Measurements from ENCODE around the gene RABGAP1L. TPM values are rescaled to one million over a fixed set of nuclear protein-coding genes. Genes with fewer than 3 reads are reported as not detected.

RABGAP1L gene
- total and polyA plus RNA-seq, 10 of the 15 experiments (the other 5 are each of a cell fraction or from before 2014, with no cell fraction given), result 5.8 to 194 (median 113) TPM

DNA sequence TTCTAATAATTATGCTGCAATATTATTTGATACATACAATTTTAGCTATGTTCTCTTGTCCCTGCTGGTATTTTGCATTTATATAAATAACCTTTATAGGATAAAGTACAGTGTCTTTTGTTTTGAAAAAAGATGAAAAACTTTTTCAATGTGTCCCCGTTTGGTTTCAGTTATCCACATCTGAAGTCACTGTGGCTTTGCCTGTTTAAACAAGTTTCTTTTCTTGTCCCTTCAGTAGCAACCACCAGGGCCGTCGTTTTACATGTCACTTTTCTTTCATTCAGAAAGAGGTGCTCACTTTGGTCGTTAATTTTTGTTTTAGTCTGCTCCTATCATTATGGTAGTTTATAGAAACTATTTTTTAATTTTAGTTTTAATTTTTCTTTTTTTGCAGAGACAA, 41.4 kb downstream of the RABGAP1L start (continued):
- TF ChIP-seq PML (IDR thresholded peaks at IDR 0.05; ENCODE audit: low read length) (no peak), TARDBP (IDR thresholded peaks at IDR 0.05; ENCODE audit: borderline replicate concordance) (no peak)

DNA sequence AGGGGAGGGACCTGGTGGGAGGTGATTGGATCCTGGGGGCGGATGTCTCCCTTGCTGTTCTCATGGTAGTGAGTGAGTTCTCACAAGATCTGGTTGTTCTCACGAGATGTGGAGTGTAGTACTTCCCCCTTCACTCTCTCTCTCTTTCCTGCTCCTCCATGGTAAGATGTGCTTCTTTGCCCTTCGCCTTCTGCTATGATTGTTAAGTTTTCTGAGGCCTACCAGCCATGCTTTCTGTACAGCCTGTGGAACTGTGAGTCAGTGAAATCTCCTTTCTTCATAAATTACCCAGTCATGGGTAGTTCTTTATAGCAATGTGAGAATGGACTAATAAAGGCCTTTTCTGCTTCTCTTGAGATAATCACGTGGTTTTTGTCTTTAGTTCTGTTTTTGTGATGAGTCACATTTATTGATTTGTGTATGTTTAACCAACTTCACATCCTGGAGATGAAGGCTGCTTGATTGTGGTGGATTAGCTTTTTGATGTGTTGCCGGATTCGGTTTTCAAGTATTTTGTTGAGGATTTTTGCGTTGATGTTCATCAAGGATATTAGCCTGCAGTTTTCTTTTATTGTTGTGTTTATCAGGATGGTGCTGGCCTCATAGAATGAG, 45.5 kb downstream of the RABGAP1L start:
- H3K9ac ChIP-seq (ENCODE audit: control insufficient read depth, insufficient read depth, low read length), result peak overlapping the region; percentile 43
- peaks cover 69% of the 10 kb centered on the region for H3K79me2 ChIP-seq (ENCODE audit: control insufficient read depth, insufficient read depth, low read length)
- H3K27me3 ChIP-seq (replicated peaks in 1 of 2; ENCODE audit: control insufficient read depth in 2 of 2, insufficient read depth in 2 of 2, low read length in 1 of 2), result no peaks in the 10 kb centered on the region
- no peak overlapping the region; the same call in 1 of the 2 replicates for H2AFZ ChIP-seq (ENCODE audit: control insufficient read depth, low read depth, low read length)
- intact Hi-C loops (cut with micrococcal nuclease; ENCODE audit: unreplicated experiment) (no loop called here), in situ Hi-C loops (cut with MboI) (loop anchor here (25.0 kb wide), 1 partner anchor 768 kb away; no protein-coding TSS in a partner anchor)
- SMC1A ChIA-PET (ENCODE audit: uncharacterized antibody, unreplicated experiment), result interaction anchor here (1.3 kb wide), 1 partner anchor 13 kb away, joined by 3 read pairs; no protein-coding TSS in a partner anchor
- H4K20me1 ChIP-seq (ENCODE audit: control insufficient read depth, insufficient read depth), result 0 out of 2 replicates have a peak, but pooled peaks cover 7% of the 10 kb centered on the region
- H3K4me2 ChIP-seq (ENCODE audit: control insufficient read depth, insufficient read depth), result peak overlapping the region; percentile 69
- 6% methylated on average over 7 of the region's 7 CpGs for WGBS (ENCODE audit: insufficient coverage, insufficient replicate concordance, low lambda C conversion rate, missing lambda C conversion rate)
- DNase-seq (ENCODE audit: low read depth, low spot score) (no peak), ATAC-seq (peak; percentile 37), FAIRE-seq (no peak)
- CTCF ChIA-PET, result interaction anchor here (1.0 to 1.8 kb wide), 3 partner anchors 13 to 15 kb away, joined by 3 to 7 read pairs (median 4); no protein-coding TSS in a partner anchor
- RAD21 ChIA-PET (ENCODE audit: unreplicated experiment), result no interaction called here
- POLR2A ChIA-PET, result no interaction called here
- peak overlapping the region; percentile 36 for H3K4me3 ChIP-seq
- peaks cover 22% of the 10 kb centered on the region; the same call in 2 of the 3 replicates for H3K9me3 ChIP-seq (replicated peaks; ENCODE audit: control insufficient read depth, insufficient read depth, low read length)
- peak overlapping the region; percentile 69 for H3K27ac ChIP-seq (ENCODE audit: control insufficient read depth, insufficient read depth)
- H3K36me3 ChIP-seq (ENCODE audit: control insufficient read depth in 2 of 2, insufficient read depth in 2 of 2, low read length in 1 of 2), result peaks cover 0 to 8% of the 10 kb centered on the region in 2 experiments; a peak in 1 of 4 replicates
- BruUV-seq (replicated peaks), result TSS peak; percentile 47
- H3K4me1 ChIP-seq (ENCODE audit: control insufficient read depth, insufficient read depth, low read length), result peaks cover 29% of the 10 kb centered on the region
- no peak for TF ChIP-seq RB1 (IDR thresholded peaks at IDR 0.05; ENCODE audit: borderline replicate concordance)
- TF ChIP-seq MTA3 (IDR thresholded peaks at IDR 0.05; ENCODE audit: borderline replicate concordance, low read length), result no peak
- TF ChIP-seq RAD51 (IDR thresholded peaks at IDR 0.05), result no peak
- no peak for TF ChIP-seq ZNF274 (IDR thresholded peaks at IDR 0.05; ENCODE audit: insufficient read depth, insufficient read length)
- TF ChIP-seq STAT1 (conservative IDR thresholded peaks at IDR 0.05), result no peak
- TF ChIP-seq JUNB (IDR thresholded peaks at IDR 0.05), result peak; percentile 60
- TF ChIP-seq, protein P1, sequence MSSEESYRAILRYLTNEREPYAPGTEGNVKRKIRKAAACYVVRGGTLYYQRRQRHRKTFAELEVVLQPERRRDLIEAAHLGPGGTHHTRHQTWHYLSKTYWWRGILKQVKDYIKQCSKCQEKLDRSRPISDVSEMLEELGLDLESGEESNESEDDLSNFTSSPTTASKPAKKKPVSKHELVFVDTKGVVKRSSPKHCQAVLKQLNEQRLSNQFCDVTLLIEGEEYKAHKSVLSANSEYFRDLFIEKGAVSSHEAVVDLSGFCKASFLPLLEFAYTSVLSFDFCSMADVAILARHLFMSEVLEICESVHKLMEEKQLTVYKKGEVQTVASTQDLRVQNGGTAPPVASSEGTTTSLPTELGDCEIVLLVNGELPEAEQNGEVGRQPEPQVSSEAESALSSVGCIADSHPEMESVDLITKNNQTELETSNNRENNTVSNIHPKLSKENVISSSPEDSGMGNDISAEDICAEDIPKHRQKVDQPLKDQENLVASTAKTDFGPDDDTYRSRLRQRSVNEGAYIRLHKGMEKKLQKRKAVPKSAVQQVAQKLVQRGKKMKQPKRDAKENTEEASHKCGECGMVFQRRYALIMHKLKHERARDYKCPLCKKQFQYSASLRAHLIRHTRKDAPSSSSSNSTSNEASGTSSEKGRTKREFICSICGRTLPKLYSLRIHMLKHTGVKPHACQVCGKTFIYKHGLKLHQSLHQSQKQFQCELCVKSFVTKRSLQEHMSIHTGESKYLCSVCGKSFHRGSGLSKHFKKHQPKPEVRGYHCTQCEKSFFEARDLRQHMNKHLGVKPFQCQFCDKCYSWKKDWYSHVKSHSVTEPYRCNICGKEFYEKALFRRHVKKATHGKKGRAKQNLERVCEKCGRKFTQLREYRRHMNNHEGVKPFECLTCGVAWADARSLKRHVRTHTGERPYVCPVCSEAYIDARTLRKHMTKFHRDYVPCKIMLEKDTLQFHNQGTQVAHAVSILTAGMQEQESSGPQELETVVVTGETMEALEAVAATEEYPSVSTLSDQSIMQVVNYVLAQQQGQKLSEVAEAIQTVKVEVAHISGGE (CRISPR knock-in tag; IDR thresholded peaks at IDR 0.05), result no peak
- 0 out of 2 replicates have a peak, but pooled peaks have one; percentile 41 for TF ChIP-seq ASH2L (IDR thresholded peaks at IDR 0.05; ENCODE audit: borderline replicate concordance, low read depth)
- TF ChIP-seq ATF7 (IDR thresholded peaks at IDR 0.05; ENCODE audit: low read depth), result no peak
- no peak for TF ChIP-seq NFXL1 (IDR thresholded peaks at IDR 0.05; ENCODE audit: borderline replicate concordance)
- TF ChIP-seq CEBPB (IDR thresholded peaks at IDR 0.05; ENCODE audit: borderline replicate concordance in 1 of 2, low read depth in 2 of 2, low read length in 2 of 2), result 0 out of 4 replicates have a peak, but pooled peaks of 1 of the 2 experiments have one; percentile 36
- no peak for TF ChIP-seq FOS (IDR thresholded peaks at IDR 0.05; ENCODE audit: borderline replicate concordance, extremely low read depth, insufficient read length)
- no peak for TF ChIP-seq HDGF (IDR thresholded peaks at IDR 0.05)
- no peak for TF ChIP-seq RELA (IDR thresholded peaks at IDR 0.05; ENCODE audit: borderline replicate concordance, partially characterized antibody)
- 0 out of 2 replicates have a peak, but pooled peaks have one; percentile 13 for TF ChIP-seq GABPA (IDR thresholded peaks at IDR 0.05; ENCODE audit: low read depth)
- TF ChIP-seq NFIC (IDR thresholded peaks at IDR 0.05; ENCODE audit: low read depth, low read length), result no peak; the same call in 1 of the 2 replicates
- TF ChIP-seq, protein P2, sequence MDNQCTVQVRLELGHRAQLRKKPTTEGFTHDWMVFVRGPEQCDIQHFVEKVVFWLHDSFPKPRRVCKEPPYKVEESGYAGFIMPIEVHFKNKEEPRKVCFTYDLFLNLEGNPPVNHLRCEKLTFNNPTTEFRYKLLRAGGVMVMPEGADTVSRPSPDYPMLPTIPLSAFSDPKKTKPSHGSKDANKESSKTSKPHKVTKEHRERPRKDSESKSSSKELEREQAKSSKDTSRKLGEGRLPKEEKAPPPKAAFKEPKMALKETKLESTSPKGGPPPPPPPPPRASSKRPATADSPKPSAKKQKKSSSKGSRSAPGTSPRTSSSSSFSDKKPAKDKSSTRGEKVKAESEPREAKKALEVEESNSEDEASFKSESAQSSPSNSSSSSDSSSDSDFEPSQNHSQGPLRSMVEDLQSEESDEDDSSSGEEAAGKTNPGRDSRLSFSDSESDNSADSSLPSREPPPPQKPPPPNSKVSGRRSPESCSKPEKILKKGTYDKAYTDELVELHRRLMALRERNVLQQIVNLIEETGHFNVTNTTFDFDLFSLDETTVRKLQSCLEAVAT (IDR thresholded peaks at IDR 0.05), result no peak
- TF ChIP-seq RUNX3 (IDR thresholded peaks at IDR 0.05; ENCODE audit: low read length), result peak; percentile 73

Data from GM12878 (cell line).